GM12878 (cell line): Measurements from ENCODE around the gene SVIL. TPM values are rescaled to one million over a fixed set of nuclear protein-coding genes. Genes with fewer than 3 reads are reported as not detected.

Experiments
- ATAC-seq: fragments of 200-7000 bp; cut with Tn5 transposase; 3 replicates; pipeline ENCODE4 v1.9.1; 2020; ENCODE audit warnings: mild to moderate bottlenecking, moderate library complexity
- BruUV-seq: library from RNA; stranded (reverse); fragments of 400-500 nt; replicated peaks from 2 replicates; lab custom pipeline; 2021; lab: Mats Ljungman, UMichigan
- CTCF ChIA-PET: fragments of 300-600 bp; sonication (Branson Sonifier 250); formaldehyde crosslinking; extraction: SDS; loops from one replicate; lab custom pipeline; 2021; ENCODE audit warnings: inconsistent platforms; lab: Yijun Ruan, JAX
- POLR2A ChIA-PET: fragments of 350-600 bp; formaldehyde crosslinking; extraction: SDS; loops from one replicate; lab custom pipeline; 2021; ENCODE audit warnings: inconsistent platforms; lab: Charles Lee
- RAD21 ChIA-PET: fragments of 300-600 bp; sonication (Branson Sonifier 250); formaldehyde crosslinking; loops from one replicate; lab custom pipeline; 2023; ENCODE audit warnings: antibody characterized with exemption; ENCODE audit not compliant: unreplicated experiment; lab: Charles Lee
- SMC1A ChIA-PET: fragments of 300-600 bp; sonication (Branson Sonifier 250); formaldehyde crosslinking; loops from one replicate; lab custom pipeline; 2023; ENCODE audit not compliant: unreplicated experiment, uncharacterized antibody; lab: Charles Lee
- DNase-seq: peaks from one replicate; pipeline ENCODE4 v3.0.0-alpha.2; 2011; ENCODE audit warnings: low read depth, low spot score
- FAIRE-seq: peaks from 3 replicates; lab custom pipeline; 2011; peaks lifted over from hg19 to GRCh38; lab: Jason Lieb, UNC
- H2AFZ ChIP-seq: 2 replicates; pipeline ENCODE4 v1.6.0; 2011; ENCODE audit warnings: low read depth, low read length, control low read depth; ENCODE audit not compliant: control insufficient read depth
- H3K27ac ChIP-seq: 2 replicates; pipeline ENCODE4 v1.5.1; 2011; ENCODE audit warnings: control low read depth; ENCODE audit not compliant: control insufficient read depth, insufficient read depth
- H3K27me3 ChIP-seq, 2 experiments: replicated peaks in 1 of 2; 2 replicates each; pipeline versions ENCODE4 v1.6.0 to v1.6.1; 2011; ENCODE audit warnings: low read length in 1 of 2; ENCODE audit not compliant: control insufficient read depth in 2 of 2, insufficient read depth in 2 of 2
- H3K36me3 ChIP-seq, 2 experiments: 2 replicates each; pipeline ENCODE4 v1.5.1; 2011; ENCODE audit warnings: low read length in 1 of 2; ENCODE audit not compliant: control insufficient read depth in 2 of 2, insufficient read depth in 2 of 2
- H3K4me1 ChIP-seq: 2 replicates; pipeline ENCODE4 v1.6.1; 2011; ENCODE audit warnings: mild to moderate bottlenecking, low read length, moderate library complexity, mixed read lengths; ENCODE audit not compliant: control insufficient read depth, insufficient read depth
- H3K4me2 ChIP-seq: 2 replicates; pipeline ENCODE4 v1.6.0; 2011; ENCODE audit warnings: control low read depth; ENCODE audit not compliant: control insufficient read depth, insufficient read depth
- H3K4me3 ChIP-seq: fragments of 200-600 bp; sonication (generic); 2 replicates; pipeline ENCODE4 v1.5.1; 2016
- H3K79me2 ChIP-seq: 2 replicates; pipeline ENCODE4 v1.6.0; 2011; ENCODE audit warnings: low read length; ENCODE audit not compliant: control insufficient read depth, insufficient read depth
- H3K9ac ChIP-seq: 2 replicates; pipeline ENCODE4 v1.8.0; 2011; ENCODE audit warnings: low read length, control low read depth, mixed read lengths; ENCODE audit not compliant: control insufficient read depth, insufficient read depth
- H3K9me3 ChIP-seq: replicated peaks from 3 replicates; pipeline ENCODE4 v1.5.1; 2011; ENCODE audit warnings: mild to moderate bottlenecking, low read length; ENCODE audit not compliant: control insufficient read depth, insufficient read depth
- H4K20me1 ChIP-seq: 2 replicates; pipeline ENCODE4 v1.6.0; 2011; ENCODE audit not compliant: control insufficient read depth, insufficient read depth
- CBX5 ChIP-seq: sonication (generic); IDR thresholded peaks from 2 replicates; pipeline ENCODE4 v1.6.1; 2016; ENCODE audit warnings: low read depth, moderate library complexity, mild to moderate bottlenecking, inconsistent platforms
- E2F4 ChIP-seq: IDR thresholded peaks from 2 replicates; pipeline ENCODE4 v1.6.1; 2012; ENCODE audit warnings: low read depth, low read length, improper control_type of control experiment
- E2F8 ChIP-seq: fragments of 450-650 bp; IDR thresholded peaks from 2 replicates; pipeline ENCODE4 v1.6.1; 2018; ENCODE audit warnings: mild to moderate bottlenecking, low read depth, moderate library complexity; ENCODE audit not compliant: partially characterized antibody
- FOXK2 ChIP-seq: fragments of 450-650 bp; IDR thresholded peaks from 2 replicates; pipeline ENCODE4 v1.6.1; 2017; ENCODE audit warnings: mild to moderate bottlenecking, moderate library complexity
- HSF1 ChIP-seq: fragments of 150-350 bp; IDR thresholded peaks from 2 replicates; pipeline ENCODE4 v1.6.1; 2014; ENCODE audit warnings: mild to moderate bottlenecking, low read depth, low read length
- MXI1 ChIP-seq: fragments of 150-350 bp; IDR thresholded peaks from 2 replicates; pipeline ENCODE4 v1.6.1; 2011; ENCODE audit warnings: low read depth, mild to moderate bottlenecking, inconsistent platforms, low read length, improper control_type of control experiment
- POU2F2 ChIP-seq: IDR thresholded peaks from 3 replicates; pipeline ENCODE4 v1.6.1; 2011; ENCODE audit warnings: low read depth, mild to moderate bottlenecking, low read length, borderline replicate concordance
- PRDM15 ChIP-seq: fragments of 450-650 bp; formaldehyde crosslinking; IDR thresholded peaks from 2 replicates; pipeline ENCODE4 v1.4.0; 2020; ENCODE audit warnings: mild to moderate bottlenecking, moderate library complexity
- RFX5 ChIP-seq: IDR thresholded peaks from 2 replicates; pipeline ENCODE4 v1.6.1; 2011; ENCODE audit warnings: low read depth, low read length, improper control_type of control experiment
- RUNX3 ChIP-seq: IDR thresholded peaks from 2 replicates; pipeline ENCODE4 v1.6.1; 2012; ENCODE audit warnings: low read length, inconsistent platforms
- SMAD1 ChIP-seq: fragments of 450-650 bp; IDR thresholded peaks from 2 replicates; pipeline ENCODE4 v1.6.1; 2018; ENCODE audit warnings: mild to moderate bottlenecking, low read depth; ENCODE audit not compliant: partially characterized antibody
- SREBF2 ChIP-seq: IDR thresholded peaks from 2 replicates; pipeline ENCODE4 v1.6.1; 2012; ENCODE audit warnings: mild to moderate bottlenecking, low read length
- ZNF24 ChIP-seq: fragments of 450-650 bp; IDR thresholded peaks from 2 replicates; pipeline ENCODE4 v1.6.1; 2017; ENCODE audit warnings: antibody characterized with exemption, mild to moderate bottlenecking
- ZNF384 ChIP-seq: IDR thresholded peaks from 2 replicates; pipeline ENCODE4 v1.6.1; 2012; ENCODE audit warnings: low read depth, mild to moderate bottlenecking, low read length, improper control_type of control experiment, borderline replicate concordance
- WGBS: methylation state at CpG from one replicate; pipeline ENCODE4 v1.1.6; 2016; ENCODE audit warnings: low lambda C conversion rate; ENCODE audit not compliant: insufficient replicate concordance, insufficient coverage; ENCODE audit errors: missing lambda C conversion rate; 5-methylcytosine and 5-hydroxymethylcytosine counted together
- in situ Hi-C: fragments of 300-500 bp; cut with MboI; formaldehyde crosslinking; loops from 9 replicates; pipeline ENCODE4 v1.14.3; 2018; ENCODE audit warnings: mixed read lengths
- intact Hi-C: fragments of 100-400 bp; cut with micrococcal nuclease; formaldehyde crosslinking; loops from one replicate; pipeline ENCODE4 v1.14.2; 2022; ENCODE audit not compliant: unreplicated experiment
- polyA plus RNA-seq, 11 experiments: library from polyadenylated mRNA; depleted of rRNA in 4 of 11; unstranded in 6 of 11; stranded (reverse) in 5 of 11; fragments of >200 nt; fragmentation: Nextera tagmentation in 4 of 11; fragmentation: Illumina TruSeq in 1 of 11; extraction: Ambion mirVana in 4 of 11; extraction: Trizol in 1 of 11; gene quantifications; 1 replicate in 1 of 11; 2 replicates in 10 of 11; pipeline versions ENCODE4 v1.2.1 to v1.2.3, GENCODE V29; 2011 to 2016; ENCODE audit warnings: inconsistent platforms in 2 of 11, missing spikeins in 2 of 11, low read depth in 1 of 11
- total RNA-seq, 4 experiments: library from RNA; depleted of rRNA in 3 of 4; stranded (reverse); fragments of >200 nt in 3 of 4; fragmentation: Illumina TruSeq in 1 of 4; extraction: Trizol in 1 of 4; gene quantifications; 2 replicates each; pipeline versions ENCODE4 v1.2.1 to v1.2.3, GENCODE V29; 2013 to 2021

SVIL gene
- total and polyA plus RNA-seq, 10 of the 15 experiments (the other 5 are each of a cell fraction or from before 2014, with no cell fraction given), result 0.22 to 1.9 (median 0.87) TPM

GRCh38 chr10:29613196-29613595 lies 21.6 kb downstream of the SVIL start (continued):
- no peak for TF ChIP-seq E2F4
- no peak for TF ChIP-seq MXI1
- TF ChIP-seq POU2F2, result no peak

GRCh38 chr10:29612657-29613056 lies 22.1 kb downstream of the SVIL start:
- ATAC-seq (no peak), FAIRE-seq (no peak), DNase-seq (no peak)
- ChIA-PET SMC1A (no interaction called here), RAD21 (no interaction called here), POLR2A (interaction anchor here (0.5 to 0.7 kb wide), 3 partner anchors 43 to 544 kb away, joined by 4 to 5 read pairs (median 5); no protein-coding TSS in a partner anchor), CTCF (no interaction called here)
- H3K4me2 ChIP-seq, result no peak overlapping the region
- H3K9me3 ChIP-seq, result no peaks in the 10 kb centered on the region; the same call in 2 of the 3 replicates
- no peaks in the 10 kb centered on the region for H3K79me2 ChIP-seq
- H3K4me1 ChIP-seq, result no peaks in the 10 kb centered on the region
- intact Hi-C loops (no loop called here), in situ Hi-C loops (no loop called here)
- H3K36me3 ChIP-seq, result no peaks in the 10 kb centered on the region; a peak in 1 of 4 replicates
- H3K4me3 ChIP-seq, result no peak overlapping the region
- no peaks in the 10 kb centered on the region for H4K20me1 ChIP-seq
- no peak overlapping the region for H3K9ac ChIP-seq
- H3K27ac ChIP-seq, result no peak overlapping the region
- no TSS peak for BruUV-seq
- 21% methylated on average over 8 of the region's 8 CpGs for WGBS
- no peaks in the 10 kb centered on the region for H3K27me3 ChIP-seq
- H2AFZ ChIP-seq, result no peak overlapping the region
- TF ChIP-seq POU2F2 (no peak), SREBF2 (no peak), E2F8 (no peak), FOXK2 (no peak), RFX5 (no peak), HSF1 (no peak), SMAD1 (no peak), RUNX3 (no peak), CBX5 (no peak), ZNF24 (no peak), ZNF384 (no peak), PRDM15 (no peak)
